GM21825 (cell line): ENCODE measurements around the gene TMEM222.
A peak's percentile ranks its signal among the peaks of the same experiment; 100 is the strongest.
"Not testable (repeated sequence)": the region's sequence is repeated elsewhere in the genome, so short reads cannot be mapped to it uniquely, and the experiment has no call there.

Source experiments
- ATAC-seq: cut with Tn5 transposase; IDR thresholded peaks from one replicate; pipeline ENCODE4 v1.9.1; 2021; ENCODE audit warnings: mild to moderate bottlenecking, moderate library complexity; ENCODE audit not compliant: unreplicated experiment

Gene TMEM222

GRCh38 chr1:27321813-27322568 lies at the start of gene TMEM222:
TSS of gene TMEM222 (plus strand) at chr1:27322163. CDS start at chr1:27322198, 35 bp downstream.
- ATAC-seq = peak; percentile 93

- ATAC-seq = no peak
Observed at GRCh38 chr1:27274204-27274603, 47.8 kb upstream of the TMEM222 start.

GRCh38 chr1:27275696-27276095 lies 46.3 kb upstream of the TMEM222 start:
- ATAC-seq = no peak

- no peak for ATAC-seq
Observed at GRCh38 chr1:27284425-27285273, 37.3 kb upstream of the TMEM222 start.

GRCh38 chr1:27285274-27285660 lies 36.7 kb upstream of the TMEM222 start:
- ATAC-seq = no peak

- ATAC-seq = not testable (repeated sequence)
Observed at GRCh38 chr1:27285821-27286220, 36.1 kb upstream of the TMEM222 start.

- ATAC-seq = not testable (repeated sequence)
Observed at GRCh38 chr1:27289125-27289524, 32.8 kb upstream of the TMEM222 start.

- ATAC-seq = no peak
Observed at GRCh38 chr1:27290581-27290980, 31.4 kb upstream of the TMEM222 start.

GRCh38 chr1:27292106-27292505 lies 29.9 kb upstream of the TMEM222 start:
- no peak for ATAC-seq

- no peak for ATAC-seq
Observed at GRCh38 chr1:27293915-27294314, 28.0 kb upstream of the TMEM222 start.

GRCh38 chr1:27296773-27297291 lies 25.1 kb upstream of the TMEM222 start:
- ATAC-seq = no peak

- ATAC-seq = no peak
Observed at GRCh38 chr1:27297903-27298302, 24.1 kb upstream of the TMEM222 start.

- no peak for ATAC-seq
Observed at GRCh38 chr1:27298632-27299384, 23.2 kb upstream of the TMEM222 start.

GRCh38 chr1:27299385-27300271 lies 22.3 kb upstream of the TMEM222 start:
- ATAC-seq = no peak

- peak; percentile 50 for ATAC-seq
Observed at GRCh38 chr1:27300341-27301051, 21.5 kb upstream of the TMEM222 start.

- no peak for ATAC-seq
Observed at GRCh38 chr1:27301052-27301422, 20.9 kb upstream of the TMEM222 start.

GRCh38 chr1:27301582-27302199 lies 20.3 kb upstream of the TMEM222 start:
- ATAC-seq = no peak

GRCh38 chr1:27302612-27303011 lies 19.4 kb upstream of the TMEM222 start:
- no peak for ATAC-seq

- ATAC-seq = no peak
Observed at GRCh38 chr1:27303509-27303908, 18.5 kb upstream of the TMEM222 start.
